Neural crest cell (in vitro differentiated cells): Measurements from ENCODE around the gene RAB40B. TPM values are rescaled to one million over a fixed set of nuclear protein-coding genes. Genes with fewer than 3 reads are reported as not detected.

Experiments used
- DNase-seq: peaks from one replicate; pipeline ENCODE4 v3.0.0; 2021; ENCODE audit warnings: low read depth, mixed read lengths, low spot score
- H3K27ac Mint-ChIP-seq: one replicate; pipeline ENCODE4 v1.8.0; 2021; ENCODE audit warnings: mild to moderate bottlenecking, mixed read lengths; ENCODE audit not compliant: unreplicated experiment
- H3K27me3 Mint-ChIP-seq: 2 replicates; pipeline ENCODE4 v1.8.0; 2021; ENCODE audit warnings: low read depth, mild to moderate bottlenecking, mixed read lengths
- H3K36me3 Mint-ChIP-seq: 2 replicates; pipeline ENCODE4 v1.8.0; 2021; ENCODE audit warnings: low read depth, mild to moderate bottlenecking, mixed read lengths
- H3K4me1 Mint-ChIP-seq: 2 replicates; pipeline ENCODE4 v1.8.0; 2021; ENCODE audit warnings: mixed read lengths
- H3K4me3 Mint-ChIP-seq: one replicate; pipeline ENCODE4 v1.8.0; 2021; ENCODE audit warnings: mild to moderate bottlenecking, mixed read lengths
- H3K9me3 Mint-ChIP-seq: 2 replicates; pipeline ENCODE4 v1.8.0; 2021; ENCODE audit warnings: mixed read lengths
- total RNA-seq: library from RNA; stranded (reverse); gene quantifications from 2 replicates; pipeline ENCODE4 v1.2.1, GENCODE V29; 2021
- TF ChIP-seq, protein P1 (sequence below): fragments of 200-600 bp; sonication (generic); conservative IDR thresholded peaks from 2 replicates; pipeline ENCODE4 v1.5.0; 2021; ENCODE audit warnings: antibody characterized with exemption, mild to moderate bottlenecking

RAB40B gene
- total RNA-seq, 1 donor from 2014 or later, result 5.6 TPM

DNA sequence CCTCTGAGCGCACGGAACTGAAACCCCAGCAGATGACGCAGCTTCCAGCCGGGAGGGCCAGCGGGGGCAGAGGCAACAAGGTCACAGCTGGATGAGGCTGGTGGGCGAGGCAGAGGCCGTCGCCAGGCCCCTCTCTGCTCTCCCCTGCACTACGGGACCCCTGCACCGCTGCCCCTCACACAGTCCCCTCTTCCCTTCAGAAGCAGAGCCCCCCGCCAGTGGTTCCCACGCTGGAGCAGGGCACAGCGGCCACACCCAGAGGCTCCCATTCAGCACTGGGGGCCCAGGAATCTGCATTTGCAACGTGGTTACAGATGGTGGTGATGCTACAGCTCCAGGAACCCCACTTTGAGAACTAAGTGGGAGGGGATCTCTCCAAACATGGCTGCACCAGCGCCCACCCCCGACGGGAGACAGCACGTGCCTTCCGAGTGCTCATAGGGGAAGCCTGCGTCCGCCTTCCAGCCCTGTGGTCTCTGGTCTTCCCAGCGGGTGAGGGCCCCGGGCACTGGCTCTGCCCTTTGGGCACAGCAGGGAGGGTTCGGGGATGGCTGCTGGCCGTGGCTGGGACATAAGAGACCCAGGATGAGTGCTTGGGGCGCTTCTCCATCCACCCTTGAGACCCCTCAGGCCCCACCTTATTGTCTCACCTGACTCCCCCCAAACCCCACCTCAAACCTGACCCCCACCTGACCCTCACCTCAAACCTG, 4.7 kb upstream of the RAB40B start:
- no peaks in the 10 kb centered on the region for H3K36me3 Mint-ChIP-seq
- H3K4me1 Mint-ChIP-seq, result peaks cover 4% of the 10 kb centered on the region
- no peaks in the 10 kb centered on the region for H3K9me3 Mint-ChIP-seq
- DNase-seq, result no peak
- TF ChIP-seq, protein P1, sequence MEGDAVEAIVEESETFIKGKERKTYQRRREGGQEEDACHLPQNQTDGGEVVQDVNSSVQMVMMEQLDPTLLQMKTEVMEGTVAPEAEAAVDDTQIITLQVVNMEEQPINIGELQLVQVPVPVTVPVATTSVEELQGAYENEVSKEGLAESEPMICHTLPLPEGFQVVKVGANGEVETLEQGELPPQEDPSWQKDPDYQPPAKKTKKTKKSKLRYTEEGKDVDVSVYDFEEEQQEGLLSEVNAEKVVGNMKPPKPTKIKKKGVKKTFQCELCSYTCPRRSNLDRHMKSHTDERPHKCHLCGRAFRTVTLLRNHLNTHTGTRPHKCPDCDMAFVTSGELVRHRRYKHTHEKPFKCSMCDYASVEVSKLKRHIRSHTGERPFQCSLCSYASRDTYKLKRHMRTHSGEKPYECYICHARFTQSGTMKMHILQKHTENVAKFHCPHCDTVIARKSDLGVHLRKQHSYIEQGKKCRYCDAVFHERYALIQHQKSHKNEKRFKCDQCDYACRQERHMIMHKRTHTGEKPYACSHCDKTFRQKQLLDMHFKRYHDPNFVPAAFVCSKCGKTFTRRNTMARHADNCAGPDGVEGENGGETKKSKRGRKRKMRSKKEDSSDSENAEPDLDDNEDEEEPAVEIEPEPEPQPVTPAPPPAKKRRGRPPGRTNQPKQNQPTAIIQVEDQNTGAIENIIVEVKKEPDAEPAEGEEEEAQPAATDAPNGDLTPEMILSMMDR, result no peak
- H3K27ac Mint-ChIP-seq, result no peak overlapping the region
- peaks cover 25% of the 10 kb centered on the region for H3K27me3 Mint-ChIP-seq
- H3K4me3 Mint-ChIP-seq, result no peak overlapping the region

DNA sequence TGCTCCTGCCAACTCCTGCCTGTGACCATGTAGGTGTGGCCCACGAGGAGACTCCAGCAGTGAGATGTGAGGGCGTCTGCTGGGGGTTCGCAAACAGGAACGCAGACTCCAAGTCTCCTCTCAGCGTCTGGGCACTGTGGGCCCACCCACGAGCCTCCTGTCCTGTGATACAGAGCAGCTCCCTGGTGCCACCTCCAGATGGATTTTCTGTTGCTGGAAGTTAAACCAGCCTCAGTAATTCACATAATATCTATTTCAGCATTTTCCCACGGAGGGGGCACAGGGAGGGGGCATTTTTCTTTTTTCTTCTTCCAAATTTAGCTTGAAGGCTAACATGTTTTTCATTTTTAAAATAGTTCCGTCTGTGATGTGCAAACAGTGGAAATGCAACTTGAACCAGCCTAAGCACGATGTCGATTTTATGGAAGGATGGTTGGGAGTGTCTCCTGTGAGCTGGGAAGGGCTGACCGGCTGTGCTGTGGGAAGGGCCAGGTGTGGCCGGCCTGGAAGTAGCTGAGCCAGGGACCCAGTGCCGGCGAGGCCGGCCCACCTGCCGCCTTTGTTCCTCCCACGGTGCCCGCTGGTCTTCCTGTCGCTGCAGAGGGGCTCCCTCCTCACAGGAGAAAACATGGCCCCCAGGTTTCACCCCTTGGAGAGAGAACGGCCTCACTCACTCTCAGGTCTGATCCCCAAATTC, 3.9 kb upstream of the RAB40B start:
- TF ChIP-seq, protein P1, result no peak
- no peak for DNase-seq
- Mint-ChIP-seq H3K36me3 (no peaks in the 10 kb centered on the region), H3K9me3 (no peaks in the 10 kb centered on the region), H3K4me3 (no peak overlapping the region), H3K27me3 (peaks cover 26% of the 10 kb centered on the region), H3K4me1 (peaks cover 4% of the 10 kb centered on the region), H3K27ac (no peak overlapping the region)

DNA sequence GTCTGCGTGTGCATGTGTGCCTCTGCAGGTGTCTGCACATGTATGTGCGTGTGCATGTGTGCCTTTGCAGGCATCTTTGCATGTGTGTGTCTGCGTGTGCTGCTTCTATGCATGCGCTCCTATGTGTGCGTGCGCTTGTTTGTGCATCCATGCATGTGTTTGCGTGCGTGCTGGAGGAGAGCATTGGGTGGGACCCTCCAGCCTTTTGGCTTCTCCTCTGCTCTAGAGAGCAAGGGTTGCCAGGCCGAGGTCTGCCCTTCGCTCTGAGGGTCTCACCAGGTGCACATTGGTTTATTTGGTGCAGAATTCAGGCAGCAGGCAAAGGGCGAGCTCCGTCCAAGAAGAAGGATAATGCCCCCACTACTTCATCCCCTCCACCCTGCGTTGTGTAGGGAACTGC, 1.1 kb upstream of the RAB40B start:
- Mint-ChIP-seq H3K27ac (no peak overlapping the region), H3K4me1 (peaks cover 4% of the 10 kb centered on the region), H3K4me3 (peak overlapping the region; percentile 86), H3K9me3 (peaks cover 3% of the 10 kb centered on the region), H3K27me3 (peaks cover 45% of the 10 kb centered on the region), H3K36me3 (peaks cover 4% of the 10 kb centered on the region)
- no peak for DNase-seq
- TF ChIP-seq, protein P1, result no peak

DNA sequence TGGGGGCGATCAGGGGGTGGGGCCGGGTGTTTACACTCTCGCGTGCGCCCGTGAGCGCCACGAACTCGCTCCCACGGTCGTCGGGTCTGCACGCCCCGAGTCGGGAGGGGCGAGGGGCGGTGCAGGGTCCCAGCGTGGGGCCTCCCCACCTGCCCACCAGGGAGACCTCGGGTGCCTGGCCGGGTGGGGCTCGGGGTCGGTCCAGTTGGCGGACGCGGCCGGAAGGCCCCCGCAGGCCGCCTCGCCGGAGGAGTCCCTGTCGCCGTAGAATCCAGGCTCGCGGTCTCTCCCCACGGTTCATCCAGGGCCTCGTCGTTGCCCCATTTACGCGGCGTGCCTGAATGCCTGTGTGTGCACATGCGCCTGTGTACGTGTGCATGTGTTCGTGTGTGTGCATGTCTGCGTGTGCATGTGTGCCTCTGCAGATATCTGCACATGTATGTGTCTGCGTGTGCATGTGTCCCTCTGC, 510 bp upstream of the RAB40B start:
- Mint-ChIP-seq H3K9me3 (peaks cover 5% of the 10 kb centered on the region), H3K36me3 (peaks cover 7% of the 10 kb centered on the region), H3K4me1 (peaks cover 4% of the 10 kb centered on the region), H3K27me3 (peaks cover 46% of the 10 kb centered on the region), H3K4me3 (peak overlapping the region; percentile 88), H3K27ac (no peak overlapping the region)
- no peak for DNase-seq
- TF ChIP-seq, protein P1, result no peak

DNA sequence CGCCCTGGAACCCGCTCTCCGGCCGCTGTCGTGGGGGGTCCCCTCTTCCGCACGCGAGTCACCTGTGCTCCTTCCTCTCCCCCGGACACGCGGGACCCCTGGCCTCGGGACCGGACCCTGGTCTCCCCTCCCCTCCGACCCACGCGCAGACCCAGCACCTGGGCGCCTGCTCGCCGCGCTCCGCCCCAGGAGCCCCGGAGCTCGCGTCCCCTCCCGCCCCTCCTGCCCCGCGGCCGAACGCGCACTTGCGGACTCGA, 762 bp downstream of the RAB40B start:
- Mint-ChIP-seq H3K4me1 (peaks cover 4% of the 10 kb centered on the region), H3K27ac (no peak overlapping the region), H3K4me3 (no peak overlapping the region), H3K27me3 (peaks cover 49% of the 10 kb centered on the region), H3K9me3 (peaks cover 8% of the 10 kb centered on the region), H3K36me3 (peaks cover 10% of the 10 kb centered on the region)
- no peak for DNase-seq
- TF ChIP-seq, protein P1, result no peak
